Measurements from ENCODE around the gene WASF2.

WASF2 gene

GRCh38 chr1:27377760-27378495 is 112.0 kb downstream of the WASF2 start:
- Histone ChIP-seq H3K4me3 (no peak overlapping the region), H3K27me3 (ENCODE audit: low read depth) (no peaks in the 10 kb centered on the region), H3K4me1 (no peaks in the 10 kb centered on the region), H3K9me3 (no peaks in the 10 kb centered on the region), H3K36me3 (replicated peaks) (no peaks in the 10 kb centered on the region)
- DNase-seq (ENCODE audit: low spot score in 2 of 2) = no peak
- in situ Hi-C loops (cut with MboI; ENCODE audit: low sequenced_read_pairs) = no loop called here

GRCh38 chr1:27374362-27375086 is 115.4 kb downstream of the WASF2 start, which contains the start of gene FCN3:
TSS of gene FCN3 (minus strand) at chr1:27374824. CDS start at chr1:27374818, 6 bp downstream.
- Histone ChIP-seq H3K27me3 (ENCODE audit: low read depth) (no peaks in the 10 kb centered on the region), H3K4me1 (no peaks in the 10 kb centered on the region), H3K36me3 (replicated peaks) (no peaks in the 10 kb centered on the region), H3K4me3 (no peak within 1 kb of the TSS), H3K9me3 (no peaks in the 10 kb centered on the region)
- no peak for DNase-seq (ENCODE audit: low spot score in 2 of 2)
- in situ Hi-C loops (cut with MboI; ENCODE audit: low sequenced_read_pairs) = no loop called here

GRCh38 chr1:27372808-27373690 is 116.9 kb downstream of the WASF2 start:
- H3K4me1 ChIP-seq = no peaks in the 10 kb centered on the region
- H3K36me3 ChIP-seq (replicated peaks) = no peaks in the 10 kb centered on the region
- no peaks in the 10 kb centered on the region for H3K9me3 ChIP-seq
- H3K4me3 ChIP-seq = no peak overlapping the region
- DNase-seq (ENCODE audit: low spot score in 2 of 2) = peak in 1 of 2 experiments; percentile 34
- in situ Hi-C loops (cut with MboI; ENCODE audit: low sequenced_read_pairs) = no loop called here
- no peaks in the 10 kb centered on the region for H3K27me3 ChIP-seq (ENCODE audit: low read depth)

GRCh38 chr1:27372022-27372807 is 117.8 kb downstream of the WASF2 start:
- Histone ChIP-seq H3K9me3 (no peaks in the 10 kb centered on the region), H3K4me1 (peaks cover 4% of the 10 kb centered on the region; the same call in 1 of the 2 replicates), H3K27me3 (ENCODE audit: low read depth) (no peaks in the 10 kb centered on the region), H3K36me3 (replicated peaks) (no peaks in the 10 kb centered on the region), H3K4me3 (no peak overlapping the region)
- in situ Hi-C loops (cut with MboI; ENCODE audit: low sequenced_read_pairs) = no loop called here
- no peak for DNase-seq (ENCODE audit: low spot score in 2 of 2)

- no peaks in the 10 kb centered on the region for H3K36me3 ChIP-seq (replicated peaks)
- H3K4me1 ChIP-seq = peaks cover 6% of the 10 kb centered on the region; the same call in 1 of the 2 replicates
- no peak overlapping the region for H3K4me3 ChIP-seq
- no peaks in the 10 kb centered on the region for H3K27me3 ChIP-seq (ENCODE audit: low read depth)
- no peak for DNase-seq (ENCODE audit: low spot score in 2 of 2)
- in situ Hi-C loops (cut with MboI; ENCODE audit: low sequenced_read_pairs) = no loop called here
- H3K9me3 ChIP-seq = no peaks in the 10 kb centered on the region
Measured at GRCh38 chr1:27368869-27369582, 120.9 kb downstream of the WASF2 start.

GRCh38 chr1:27367160-27367650 is 122.8 kb downstream of the WASF2 start:
- H3K4me3 ChIP-seq = peak overlapping the region; percentile 47
- in situ Hi-C loops (cut with MboI; ENCODE audit: low sequenced_read_pairs) = no loop called here
- DNase-seq (ENCODE audit: low spot score in 2 of 2) = no peak
- H3K27me3 ChIP-seq (ENCODE audit: low read depth) = no peaks in the 10 kb centered on the region
- peaks cover 6% of the 10 kb centered on the region; the same call in 1 of the 2 replicates for H3K4me1 ChIP-seq
- H3K9me3 ChIP-seq = no peaks in the 10 kb centered on the region
- no peaks in the 10 kb centered on the region for H3K36me3 ChIP-seq (replicated peaks)

GRCh38 chr1:27366411-27367159 is 123.4 kb downstream of the WASF2 start, which contains the start of gene MAP3K6:
TSS of gene MAP3K6 (minus strand) at chr1:27366961. CDS start at chr1:27366597, 364 bp downstream.
- Histone ChIP-seq H3K9me3 (no peaks in the 10 kb centered on the region), H3K36me3 (replicated peaks) (no peaks in the 10 kb centered on the region), H3K4me1 (peaks cover 6% of the 10 kb centered on the region; the same call in 1 of the 2 replicates), H3K4me3 (peak within 1 kb of the TSS; percentile 59), H3K27me3 (ENCODE audit: low read depth) (no peaks in the 10 kb centered on the region)
- peak; percentile 82 to 92 for DNase-seq (ENCODE audit: low spot score in 2 of 2)
- in situ Hi-C loops (cut with MboI; ENCODE audit: low sequenced_read_pairs) = no loop called here

- Histone ChIP-seq H3K9me3 (no peaks in the 10 kb centered on the region), H3K27me3 (ENCODE audit: low read depth) (no peaks in the 10 kb centered on the region), H3K4me3 (peak overlapping the region; percentile 59), H3K4me1 (peaks cover 6% of the 10 kb centered on the region; the same call in 1 of the 2 replicates), H3K36me3 (replicated peaks) (no peaks in the 10 kb centered on the region)
- peak; percentile 73 to 95 for DNase-seq (ENCODE audit: low spot score in 2 of 2)
- in situ Hi-C loops (cut with MboI; ENCODE audit: low sequenced_read_pairs) = no loop called here
Measured at GRCh38 chr1:27366113-27366410, 123.9 kb downstream of the WASF2 start.

GRCh38 chr1:27365372-27366112 is 124.4 kb downstream of the WASF2 start:
- no peaks in the 10 kb centered on the region for H3K36me3 ChIP-seq (replicated peaks)
- H3K27me3 ChIP-seq (ENCODE audit: low read depth) = no peaks in the 10 kb centered on the region
- peak; percentile 75 to 93 for DNase-seq (ENCODE audit: low spot score in 2 of 2)
- peak overlapping the region; percentile 59 for H3K4me3 ChIP-seq
- in situ Hi-C loops (cut with MboI; ENCODE audit: low sequenced_read_pairs) = no loop called here
- no peaks in the 10 kb centered on the region for H3K9me3 ChIP-seq
- peaks cover 6% of the 10 kb centered on the region; the same call in 1 of the 2 replicates for H3K4me1 ChIP-seq

- Histone ChIP-seq H3K36me3 (replicated peaks) (no peaks in the 10 kb centered on the region), H3K9me3 (no peaks in the 10 kb centered on the region), H3K27me3 (ENCODE audit: low read depth) (no peaks in the 10 kb centered on the region), H3K4me1 (peaks cover 6% of the 10 kb centered on the region; the same call in 1 of the 2 replicates), H3K4me3 (peak overlapping the region; percentile 59)
- in situ Hi-C loops (cut with MboI; ENCODE audit: low sequenced_read_pairs) = no loop called here
- no peak for DNase-seq (ENCODE audit: low spot score in 2 of 2)
Measured at GRCh38 chr1:27364696-27365371, 125.1 kb downstream of the WASF2 start.

Measured in HAP-1 (cell line).